GM12878 (cell line): ENCODE data around the gene ANK2. TPM values are rescaled to one million over a fixed set of nuclear protein-coding genes. Genes with fewer than 3 reads are reported as not detected.

Experiments
- BRCA1 ChIP-seq: IDR thresholded peaks from 2 replicates; pipeline ENCODE4 v1.6.1; 2011; ENCODE audit warnings: low read depth, low read length, improper control_type of control experiment
- CUX1 ChIP-seq: IDR thresholded peaks from 2 replicates; pipeline ENCODE4 v1.6.1; 2012; ENCODE audit warnings: improper control_type of control experiment, low read depth, low read length; ENCODE audit not compliant: insufficient replicate concordance
- EP300 ChIP-seq, 2 experiments: fragments of 150-350 bp in 1 of 2; IDR thresholded peaks; 2 replicates each; pipeline ENCODE4 v1.6.1; 2011 to 2012; ENCODE audit warnings: low read depth in 2 of 2, low read length in 2 of 2, borderline replicate concordance in 1 of 2, improper control_type of control experiment in 1 of 2, inconsistent platforms in 1 of 2; ENCODE audit not compliant: control insufficient read depth in 1 of 2
- IKZF2 ChIP-seq, 2 experiments: fragments of 450-650 bp; IDR thresholded peaks; 2 replicates each; pipeline ENCODE4 v1.6.1; 2017; ENCODE audit warnings: mild to moderate bottlenecking in 2 of 2, moderate library complexity in 2 of 2
- KDM1A ChIP-seq: fragments of 200-600 bp; sonication (generic); IDR thresholded peaks from 2 replicates; pipeline ENCODE4 v1.6.1; 2016; ENCODE audit warnings: borderline replicate concordance
- KLF5 ChIP-seq: fragments of 450-650 bp; IDR thresholded peaks from 2 replicates; pipeline ENCODE4 v1.6.1; 2014; ENCODE audit warnings: mild to moderate bottlenecking; ENCODE audit not compliant: partially characterized antibody
- RAD21 ChIP-seq: IDR thresholded peaks from 2 replicates; pipeline ENCODE4 v1.6.1; 2011; ENCODE audit warnings: mild to moderate bottlenecking, low read depth, low read length, moderate library complexity; ENCODE audit not compliant: insufficient read depth
- REST ChIP-seq: IDR thresholded peaks from 2 replicates; pipeline ENCODE4 v1.6.1; 2012; ENCODE audit warnings: mild to moderate bottlenecking, low read depth, low read length
- SKIL ChIP-seq: fragments of 450-650 bp; IDR thresholded peaks from 2 replicates; pipeline ENCODE4 v1.6.1; 2017; ENCODE audit warnings: mild to moderate bottlenecking, low read depth, inconsistent platforms; ENCODE audit not compliant: poor library complexity, severe bottlenecking
- SRF ChIP-seq, 2 experiments: IDR thresholded peaks; 2 replicates each; pipeline ENCODE4 v1.6.1; 2011; ENCODE audit warnings: low read depth in 2 of 2, low read length in 2 of 2, mild to moderate bottlenecking in 1 of 2, moderate library complexity in 1 of 2
- USF2 ChIP-seq: IDR thresholded peaks from 2 replicates; pipeline ENCODE4 v1.6.1; 2011; ENCODE audit warnings: low read depth, low read length, improper control_type of control experiment, borderline replicate concordance
- ZNF592 ChIP-seq: fragments of 450-650 bp; IDR thresholded peaks from 2 replicates; pipeline ENCODE4 v1.6.1; 2017; ENCODE audit warnings: mild to moderate bottlenecking, moderate library complexity
- polyA plus RNA-seq, 11 experiments: library from polyadenylated mRNA; depleted of rRNA in 4 of 11; unstranded in 6 of 11; stranded (reverse) in 5 of 11; fragments of >200 nt; fragmentation: Nextera tagmentation in 4 of 11; fragmentation: Illumina TruSeq in 1 of 11; extraction: Ambion mirVana in 4 of 11; extraction: Trizol in 1 of 11; gene quantifications; 1 replicate in 1 of 11; 2 replicates in 10 of 11; pipeline versions ENCODE4 v1.2.1 to v1.2.3, GENCODE V29; 2011 to 2016; ENCODE audit warnings: inconsistent platforms in 2 of 11, missing spikeins in 2 of 11, low read depth in 1 of 11
- total RNA-seq, 4 experiments: library from RNA; depleted of rRNA in 3 of 4; stranded (reverse); fragments of >200 nt in 3 of 4; fragmentation: Illumina TruSeq in 1 of 4; extraction: Trizol in 1 of 4; gene quantifications; 2 replicates each; pipeline versions ENCODE4 v1.2.1 to v1.2.3, GENCODE V29; 2013 to 2021

Gene ANK2
- total and polyA plus RNA-seq, 10 of the 15 experiments (the other 5 are each of a cell fraction or from before 2014, with no cell fraction given): 1.6 to 13.0 (median 4.1) TPM

- TF ChIP-seq KLF5 (no peak), SKIL (no peak), REST (no peak), EP300 (IDR thresholded peaks at IDR 0.05; ENCODE audit: borderline replicate concordance in 1 of 2, control insufficient read depth in 1 of 2, low read depth in 2 of 2, low read length in 2 of 2) (no peak; a peak in 1 of 4 replicates), USF2 (no peak), KDM1A (no peak), CUX1 (no peak), SRF (IDR thresholded peaks at IDR 0.05; ENCODE audit: low read depth in 2 of 2, low read length in 2 of 2) (no peak), BRCA1 (no peak), IKZF2 (IDR thresholded peaks at IDR 0.05) (peak; percentile 68 to 77; a peak in 3 of 4 replicates), ZNF592 (no peak), RAD21 (no peak)
Measured at GRCh38 chr4:113052379-113052951, 3.0 kb downstream of the ANK2 start (continued).
